Heart left ventricle (tissue), 13 donors: ENCODE results near the gene NUDT4.

Source experiments
- POLR2A ChIP-seq, 2 donors: fragments of 450-650 bp; IDR thresholded peaks; one replicate each; pipeline ENCODE4 v1.6.1; 2017; ENCODE audit warnings: antibody characterized with exemption in 2 of 2, mild to moderate bottlenecking in 2 of 2, moderate library complexity in 2 of 2
- TF ChIP-seq, protein P1 (sequence below), 12 donors: fragments of 200-600 bp; sonication (generic) in 4 of 12; IDR thresholded peaks; one replicate each; pipeline versions ENCODE4 v1.5.0 to v1.8.0; 2018 to 2022; ENCODE audit warnings: antibody characterized with exemption in 12 of 12, mild to moderate bottlenecking in 5 of 12
- donor health status: ischemic (EF 13 %, LVEDD 7.1; RV severe dilation, severe dysfunction).
- donor health status: DM: no; HTN: yes; CAD: no.
- donor health status: DM: no; HTN: no; CAD: no.
- donor health status: ischemic (EF 25% LVEDD 6.9; RV normal size, moderate dysfunction).
- donor health status: ischemic (EF 25% LVEDD 5.7; RV mildly dilated, moderate dysfunction).
- donor health status: ischemic (EF 35%, LVEDD 5.7; RV mildly dilated, moderate dysfunction).
- donor health status: nonischemic (EF 11% LVEDD 7.7; RV severe dilation, severe dysfunction).
- donor health status: DM: yes; HTN: yes; CAD: no.
- donor health status: PGD.
- donor health status: ischemic (EF 29% LVEDD 5.4; RV normal size, mild dysfunction).
- donor health status: nonischemic (EF 23%, LVEDD 6.1; RV moderate dilation, normal function).

DNA sequence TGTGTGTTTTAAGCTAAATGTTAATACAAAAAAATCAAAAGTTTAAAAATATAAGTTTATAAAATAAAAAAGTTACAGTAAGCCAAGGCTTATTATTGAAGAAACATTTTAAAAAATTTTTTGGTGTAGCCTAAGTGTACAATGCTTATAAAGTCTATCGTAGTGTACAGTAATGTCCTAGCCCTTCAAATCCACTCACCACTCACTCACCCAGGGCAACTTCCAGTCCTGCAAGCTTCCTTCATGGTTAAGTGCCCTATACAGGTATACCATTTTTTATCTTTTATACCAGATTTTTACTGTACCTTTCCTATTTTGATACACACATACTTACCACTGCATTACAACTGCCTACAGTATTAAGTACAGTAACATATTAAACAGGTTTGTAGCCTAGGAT is 52.1 kb downstream of the NUDT4 start:
- no peak for TF ChIP-seq POLR2A (IDR thresholded peaks at IDR 0.05)
- TF ChIP-seq, protein P1, sequence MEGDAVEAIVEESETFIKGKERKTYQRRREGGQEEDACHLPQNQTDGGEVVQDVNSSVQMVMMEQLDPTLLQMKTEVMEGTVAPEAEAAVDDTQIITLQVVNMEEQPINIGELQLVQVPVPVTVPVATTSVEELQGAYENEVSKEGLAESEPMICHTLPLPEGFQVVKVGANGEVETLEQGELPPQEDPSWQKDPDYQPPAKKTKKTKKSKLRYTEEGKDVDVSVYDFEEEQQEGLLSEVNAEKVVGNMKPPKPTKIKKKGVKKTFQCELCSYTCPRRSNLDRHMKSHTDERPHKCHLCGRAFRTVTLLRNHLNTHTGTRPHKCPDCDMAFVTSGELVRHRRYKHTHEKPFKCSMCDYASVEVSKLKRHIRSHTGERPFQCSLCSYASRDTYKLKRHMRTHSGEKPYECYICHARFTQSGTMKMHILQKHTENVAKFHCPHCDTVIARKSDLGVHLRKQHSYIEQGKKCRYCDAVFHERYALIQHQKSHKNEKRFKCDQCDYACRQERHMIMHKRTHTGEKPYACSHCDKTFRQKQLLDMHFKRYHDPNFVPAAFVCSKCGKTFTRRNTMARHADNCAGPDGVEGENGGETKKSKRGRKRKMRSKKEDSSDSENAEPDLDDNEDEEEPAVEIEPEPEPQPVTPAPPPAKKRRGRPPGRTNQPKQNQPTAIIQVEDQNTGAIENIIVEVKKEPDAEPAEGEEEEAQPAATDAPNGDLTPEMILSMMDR (IDR thresholded peaks at IDR 0.05) = no peak
